ENCODE measurements around the gene BRS3.

GRCh38 chrX:136447308-136447707 is 40.4 kb upstream of the BRS3 start:
- no peak for TF ChIP-seq CTCF (IDR thresholded peaks at IDR 0.05)
- TF ChIP-seq POLR2A (IDR thresholded peaks at IDR 0.05): no peak
